ENCODE data around the gene C12orf57. TPM values are rescaled to one million over a fixed set of nuclear protein-coding genes. Genes with fewer than 3 reads are reported as not detected.

C12orf57 gene
- total and polyA plus RNA-seq, 9 of the 15 experiments (the other 6 are each of a cell fraction or from before 2014, with no cell fraction given) = 26.7 to 191 (median 107) TPM

DNA sequence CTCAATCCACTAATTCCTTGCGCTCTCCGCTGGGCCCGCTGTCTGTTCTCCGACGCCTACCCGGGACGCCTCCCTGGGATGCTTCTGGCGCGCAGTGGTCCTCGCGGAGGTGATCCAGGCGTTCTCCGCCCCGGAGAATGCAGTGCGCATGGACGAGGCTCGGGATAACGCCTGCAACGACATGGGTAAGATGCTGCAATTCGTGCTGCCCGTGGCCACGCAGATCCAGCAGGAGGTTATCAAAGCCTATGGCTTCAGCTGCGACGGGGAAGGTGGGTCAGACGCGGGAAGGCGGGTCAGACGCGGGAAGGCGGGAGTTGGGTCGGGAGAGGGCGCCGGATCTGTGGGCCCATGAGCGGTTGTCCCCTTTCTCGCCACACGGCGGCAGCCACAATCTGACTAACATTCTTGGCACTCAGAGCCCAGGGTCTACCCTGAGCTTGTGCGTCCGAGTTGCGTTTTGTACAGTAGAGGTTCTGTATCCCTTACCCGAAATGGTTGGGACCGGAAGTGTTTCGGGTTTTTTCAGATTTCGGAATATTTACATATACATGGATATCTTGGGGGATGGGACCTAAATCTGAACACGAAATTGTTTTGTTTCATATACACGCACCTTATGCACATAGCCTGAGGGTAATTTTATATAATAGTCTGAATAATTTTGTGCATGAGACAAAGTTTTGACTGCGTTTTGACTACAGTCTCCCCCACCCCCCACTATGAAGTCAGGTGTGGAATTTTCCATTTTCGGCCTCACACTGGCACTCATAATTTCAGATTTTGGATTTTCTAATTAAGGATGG is 762 bp downstream of the C12orf57 start (continued):
- TF ChIP-seq, protein P1, sequence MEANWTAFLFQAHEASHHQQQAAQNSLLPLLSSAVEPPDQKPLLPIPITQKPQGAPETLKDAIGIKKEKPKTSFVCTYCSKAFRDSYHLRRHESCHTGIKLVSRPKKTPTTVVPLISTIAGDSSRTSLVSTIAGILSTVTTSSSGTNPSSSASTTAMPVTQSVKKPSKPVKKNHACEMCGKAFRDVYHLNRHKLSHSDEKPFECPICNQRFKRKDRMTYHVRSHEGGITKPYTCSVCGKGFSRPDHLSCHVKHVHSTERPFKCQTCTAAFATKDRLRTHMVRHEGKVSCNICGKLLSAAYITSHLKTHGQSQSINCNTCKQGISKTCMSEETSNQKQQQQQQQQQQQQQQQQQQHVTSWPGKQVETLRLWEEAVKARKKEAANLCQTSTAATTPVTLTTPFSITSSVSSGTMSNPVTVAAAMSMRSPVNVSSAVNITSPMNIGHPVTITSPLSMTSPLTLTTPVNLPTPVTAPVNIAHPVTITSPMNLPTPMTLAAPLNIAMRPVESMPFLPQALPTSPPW (CRISPR knock-in tag; IDR thresholded peaks at IDR 0.05) = peak; percentile 51
- no peak for TF ChIP-seq MCM5 (IDR thresholded peaks at IDR 0.05; ENCODE audit: low read depth)
- TF ChIP-seq TAF9B (IDR thresholded peaks at IDR 0.05; ENCODE audit: partially characterized antibody) = no peak
- no peak for TF ChIP-seq POLR3A (IDR thresholded peaks at IDR 0.05; ENCODE audit: borderline replicate concordance, extremely low read depth, insufficient read depth, insufficient read length)
- TF ChIP-seq RFX1 (IDR thresholded peaks at IDR 0.05) = no peak
- no peak for TF ChIP-seq GATAD2A (IDR thresholded peaks at IDR 0.05)
- no peak for TF ChIP-seq ZNF165 (CRISPR knock-in tag; IDR thresholded peaks at IDR 0.05; ENCODE audit: borderline replicate concordance)
- TF ChIP-seq, protein P2, sequence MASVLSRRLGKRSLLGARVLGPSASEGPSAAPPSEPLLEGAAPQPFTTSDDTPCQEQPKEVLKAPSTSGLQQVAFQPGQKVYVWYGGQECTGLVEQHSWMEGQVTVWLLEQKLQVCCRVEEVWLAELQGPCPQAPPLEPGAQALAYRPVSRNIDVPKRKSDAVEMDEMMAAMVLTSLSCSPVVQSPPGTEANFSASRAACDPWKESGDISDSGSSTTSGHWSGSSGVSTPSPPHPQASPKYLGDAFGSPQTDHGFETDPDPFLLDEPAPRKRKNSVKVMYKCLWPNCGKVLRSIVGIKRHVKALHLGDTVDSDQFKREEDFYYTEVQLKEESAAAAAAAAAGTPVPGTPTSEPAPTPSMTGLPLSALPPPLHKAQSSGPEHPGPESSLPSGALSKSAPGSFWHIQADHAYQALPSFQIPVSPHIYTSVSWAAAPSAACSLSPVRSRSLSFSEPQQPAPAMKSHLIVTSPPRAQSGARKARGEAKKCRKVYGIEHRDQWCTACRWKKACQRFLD (CRISPR knock-in tag; IDR thresholded peaks at IDR 0.05) = no peak
- no peak for TF ChIP-seq ZNF121 (CRISPR knock-in tag; conservative IDR thresholded peaks at IDR 0.05)
- TF ChIP-seq RB1 (IDR thresholded peaks at IDR 0.05; ENCODE audit: low read depth) = peak; percentile 85; the same call in 1 of the 2 replicates
- TF ChIP-seq POLR2AphosphoS5 (IDR thresholded peaks at IDR 0.05; ENCODE audit: control insufficient read depth, insufficient read depth, low read depth, low read length) = no peak
- TF ChIP-seq SMAD3 (CRISPR knock-in tag; conservative IDR thresholded peaks at IDR 0.05) = no peak
- TF ChIP-seq ZNF668 (CRISPR knock-in tag; IDR thresholded peaks at IDR 0.05) = no peak
- TF ChIP-seq HNRNPH1 (optimal IDR thresholded peaks at IDR 0.05; ENCODE audit: low read depth, low read length) = no peak
- TF ChIP-seq NFE2 (IDR thresholded peaks at IDR 0.05; ENCODE audit: low read depth) = no peak
- no peak for TF ChIP-seq HDAC3 (IDR thresholded peaks at IDR 0.05; ENCODE audit: borderline replicate concordance, partially characterized antibody)
- no peak for TF ChIP-seq CHD4 (IDR thresholded peaks at IDR 0.05; ENCODE audit: insufficient read depth, insufficient replicate concordance, low read depth, low read length, poor library complexity, severe bottlenecking)
- TF ChIP-seq SRSF7 (optimal IDR thresholded peaks at IDR 0.05; ENCODE audit: low read depth, low read length) = no peak
- 0 out of 4 replicates have a peak, but pooled peaks of 1 of the 2 experiments have one; percentile 38 for TF ChIP-seq TRIM24 (IDR thresholded peaks at IDR 0.05)
- TF ChIP-seq, protein P3, sequence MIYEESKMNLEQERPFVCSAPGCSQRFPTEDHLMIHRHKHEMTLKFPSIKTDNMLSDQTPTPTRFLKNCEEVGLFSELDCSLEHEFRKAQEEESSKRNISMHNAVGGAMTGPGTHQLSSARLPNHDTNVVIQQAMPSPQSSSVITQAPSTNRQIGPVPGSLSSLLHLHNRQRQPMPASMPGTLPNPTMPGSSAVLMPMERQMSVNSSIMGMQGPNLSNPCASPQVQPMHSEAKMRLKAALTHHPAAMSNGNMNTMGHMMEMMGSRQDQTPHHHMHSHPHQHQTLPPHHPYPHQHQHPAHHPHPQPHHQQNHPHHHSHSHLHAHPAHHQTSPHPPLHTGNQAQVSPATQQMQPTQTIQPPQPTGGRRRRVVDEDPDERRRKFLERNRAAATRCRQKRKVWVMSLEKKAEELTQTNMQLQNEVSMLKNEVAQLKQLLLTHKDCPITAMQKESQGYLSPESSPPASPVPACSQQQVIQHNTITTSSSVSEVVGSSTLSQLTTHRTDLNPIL (CRISPR knock-in tag; IDR thresholded peaks at IDR 0.05) = no peak
- no peak for TF ChIP-seq ARID2 (IDR thresholded peaks at IDR 0.05)
- no peak for TF ChIP-seq MEIS2 (IDR thresholded peaks at IDR 0.05; ENCODE audit: partially characterized antibody)
- TF ChIP-seq MEF2D (tag; conservative IDR thresholded peaks at IDR 0.05; ENCODE audit: low read depth) = no peak
